NCI-H460 (cell line): Measurements from ENCODE around the gene OR1N2. TPM values are rescaled to one million over a fixed set of nuclear protein-coding genes. Genes with fewer than 3 reads are reported as not detected.

ENCODE experiments used
- total RNA-seq: library from RNA; depleted of rRNA; stranded (reverse); fragments of >200 nt; shearing (Covaris generic); gene quantifications from 2 replicates; pipeline ENCODE4 v1.2.3, GENCODE V29; 2014; rRNA removed

The OR1N2 gene
- total RNA-seq, 1 experiment from 2014 or later: not detected

Other genes with a start within 250 kb of the OR1N2 start
- 1.5 and 1.9 TPM in 2 replicates for gene PTGS1, start 182.1 kb upstream of the OR1N2 start, total RNA-seq
- not detected in 2 replicates for gene OR1J1, start 75.2 kb upstream of the OR1N2 start, total RNA-seq
- 0.22 TPM in 1 of 2 replicates, not detected in the other for gene OR1J2, start 42.3 kb upstream of the OR1N2 start, total RNA-seq
- gene OR1J4, start 34.0 kb upstream of the OR1N2 start, total RNA-seq: not detected in 2 replicates
- not detected in 2 replicates for gene OR1N1, start 25.8 kb upstream of the OR1N2 start, total RNA-seq
- 0.27 TPM in 1 of 2 replicates, not detected in the other for gene OR1L8, start 30.3 kb downstream of the OR1N2 start, total RNA-seq
- gene OR1Q1, start 61.6 kb downstream of the OR1N2 start, total RNA-seq: not detected in 2 replicates
- not detected in 2 replicates for gene OR1B1, start 104.5 kb downstream of the OR1N2 start, total RNA-seq
- not detected in 2 replicates for gene OR1L1, start 108.6 kb downstream of the OR1N2 start, total RNA-seq
- gene OR1L3, start 122.0 kb downstream of the OR1N2 start, total RNA-seq: not detected in 2 replicates
- gene OR1L4, start 170.9 kb downstream of the OR1N2 start, total RNA-seq: not detected in 2 replicates
- not detected in 2 replicates for gene OR1L6, start 189.2 kb downstream of the OR1N2 start, total RNA-seq
- gene OR5C1, start 235.8 kb downstream of the OR1N2 start, total RNA-seq: not detected in 2 replicates
- gene OR1K1, start 247.0 kb downstream of the OR1N2 start, total RNA-seq: not detected in 2 replicates